MCF 10A (cell line): ENCODE results near the gene TOMM40L. TPM values are rescaled to one million over a fixed set of nuclear protein-coding genes. Genes with fewer than 3 reads are reported as not detected.

ENCODE experiments used
- BruUV-seq: library from RNA; stranded (reverse); fragments of 400-500 nt; replicated peaks from 2 replicates; lab custom pipeline; 2021; lab: Mats Ljungman, UMichigan
- CTCF ChIA-PET: fragments of 300-600 bp; sonication (Branson Sonifier 250); formaldehyde crosslinking; extraction: SDS; loops from one replicate; lab custom pipeline; 2021; ENCODE audit warnings: antibody characterized with exemption, inconsistent platforms; lab: Yijun Ruan, JAX
- POLR2A ChIA-PET: fragments of 300-600, 350-650 bp; sonication (Branson Sonifier 250); formaldehyde crosslinking; extraction: SDS; loops from one replicate; lab custom pipeline; 2020; ENCODE audit warnings: antibody characterized with exemption, inconsistent platforms; lab: Yijun Ruan, JAX
- DNase-seq: peaks from one replicate; pipeline ENCODE4 v3.0.0-alpha.2; 2018; ENCODE audit not compliant: unreplicated experiment
- H3K27ac Mint-ChIP-seq: one replicate; pipeline ENCODE4 v1.8.0; 2022; ENCODE audit warnings: mild to moderate bottlenecking, low read depth, mixed read lengths; ENCODE audit not compliant: unreplicated experiment
- H3K27me3 Mint-ChIP-seq: one replicate; pipeline ENCODE4 v1.8.0; 2022; ENCODE audit warnings: mixed read lengths; ENCODE audit not compliant: insufficient read depth, unreplicated experiment
- H3K36me3 Mint-ChIP-seq: one replicate; pipeline ENCODE4 v1.8.0; 2022; ENCODE audit warnings: mild to moderate bottlenecking, moderate library complexity, mixed read lengths; ENCODE audit not compliant: insufficient read depth, unreplicated experiment
- H3K4me1 Mint-ChIP-seq: one replicate; pipeline ENCODE4 v1.8.0; 2022; ENCODE audit warnings: mixed read lengths; ENCODE audit not compliant: insufficient read depth, unreplicated experiment
- H3K4me3 Mint-ChIP-seq: one replicate; pipeline ENCODE4 v1.8.0; 2022; ENCODE audit warnings: mild to moderate bottlenecking, moderate library complexity, mixed read lengths; ENCODE audit not compliant: unreplicated experiment
- H3K9me3 Mint-ChIP-seq: one replicate; pipeline ENCODE4 v1.8.0; 2022; ENCODE audit warnings: mixed read lengths; ENCODE audit not compliant: unreplicated experiment
- CTCF ChIP-seq: fragments of 200-600 bp; IDR thresholded peaks from one replicate; pipeline ENCODE4 v1.8.0; 2022; ENCODE audit warnings: antibody characterized with exemption, mild to moderate bottlenecking; ENCODE audit not compliant: unreplicated experiment
- intact Hi-C: fragments of 100-400 bp; cut with micrococcal nuclease; formaldehyde crosslinking; loops from 2 replicates; pipeline ENCODE4 v1.14.1; 2022
- total RNA-seq: library from RNA; stranded (reverse); gene quantifications from 2 replicates; pipeline ENCODE4 v1.2.3, GENCODE V29; 2022

TOMM40L gene
- total RNA-seq, 1 experiment from 2014 or later = 12.3 TPM

GRCh38 chr1:161200421-161200991, 25.4 kb upstream of the TOMM40L start:
- Mint-ChIP-seq H3K9me3 (no peaks in the 10 kb centered on the region), H3K36me3 (peaks cover 30% of the 10 kb centered on the region), H3K27ac (peak overlapping the region; percentile 96), H3K27me3 (no peaks in the 10 kb centered on the region), H3K4me1 (peaks cover 59% of the 10 kb centered on the region), H3K4me3 (no peak overlapping the region)
- TF ChIP-seq CTCF = no peak
- BruUV-seq = no TSS peak
- ChIA-PET POLR2A (interaction anchor here (0.9 to 6.1 kb wide), 15 partner anchors 8 to 189 kb away, joined by 3 to 58 read pairs (median 14); partner anchors contain the start of genes B4GALT3, DEDD, F11R and FCER1G), CTCF (interaction anchor here (0.5 to 14.7 kb wide), 9 partner anchors 7 to 792 kb away, joined by 3 to 444 read pairs (median 9); partner anchors contain the start of genes APOA2, FCER1G, PPOX and TOMM40L)
- intact Hi-C loops = no loop called here
- DNase-seq = no peak

- peaks cover 36% of the 10 kb centered on the region for H3K36me3 Mint-ChIP-seq
- H3K27me3 Mint-ChIP-seq = no peaks in the 10 kb centered on the region
- H3K27ac Mint-ChIP-seq = peak overlapping the region; percentile 96
- no peaks in the 10 kb centered on the region for H3K9me3 Mint-ChIP-seq
- peak; percentile 38 for DNase-seq
- TSS peak; percentile 95 for BruUV-seq
- H3K4me1 Mint-ChIP-seq = peaks cover 63% of the 10 kb centered on the region
- CTCF ChIA-PET = interaction anchor here (0.6 to 14.7 kb wide), 18 partner anchors 8 to 536 kb away, joined by 3 to 444 read pairs (median 8); partner anchors contain the start of genes APOA2, FCER1G, PCP4L1 and PPOX
- POLR2A ChIA-PET = interaction anchor here (0.6 to 6.1 kb wide), 38 partner anchors 9 to 565 kb away, joined by 3 to 81 read pairs (median 7); partner anchors contain the start of genes APOA2, B4GALT3, DEDD and DUSP12
- intact Hi-C loops = no loop called here
- TF ChIP-seq CTCF = no peak
- H3K4me3 Mint-ChIP-seq = peak overlapping the region; percentile 85
Measured at GRCh38 chr1:161200992-161201835, 24.6 kb upstream of the TOMM40L start.

GRCh38 chr1:161201836-161202712, 23.8 kb upstream of the TOMM40L start, which contains the start of gene NDUFS2:
NDUFS2 (plus strand) TSS chr1:161202367; CDS start chr1:161202386, 19 bp downstream.
- Mint-ChIP-seq H3K27ac (peak within 1 kb of the TSS; percentile 96), H3K36me3 (peaks cover 45% of the 10 kb centered on the region), H3K9me3 (no peaks in the 10 kb centered on the region), H3K4me3 (peak within 1 kb of the TSS; percentile 85), H3K4me1 (peaks cover 66% of the 10 kb centered on the region), H3K27me3 (no peaks in the 10 kb centered on the region)
- BruUV-seq = no TSS peak
- ChIA-PET POLR2A (interaction anchor here (0.6 to 6.1 kb wide), 50 partner anchors 10 to 940 kb away, joined by 3 to 81 read pairs (median 6); partner anchors contain the start of genes APOA2, B4GALT3, DCAF8 and DEDD), CTCF (interaction anchor here (0.6 to 14.7 kb wide), 19 partner anchors 9 to 535 kb away, joined by 3 to 444 read pairs (median 5); partner anchors contain the start of genes APOA2, FCER1G, PCP4L1 and PPOX)
- no peak for TF ChIP-seq CTCF
- intact Hi-C loops = loop anchor here (2.0 kb wide), 2 partner anchors 23 to 35 kb away; partner anchors contain the start of gene PPOX
- DNase-seq = peak; percentile 100
